ENCODE results near the gene PRPF31.
A peak's percentile ranks its signal among the peaks of the same experiment; 100 is the strongest.

- TF ChIP-seq CTCF (IDR thresholded peaks at IDR 0.05) (peak in 1 of 2 donors; percentile 34), POLR2A (IDR thresholded peaks at IDR 0.05) (peak in 1 of 2 donors; percentile 19), EP300 (IDR thresholded peaks at IDR 0.05) (no peak), POLR2AphosphoS5 (IDR thresholded peaks at IDR 0.05) (peak in 2 of 3 donors; percentile 84 to 91)
These were observed 44.0 kb downstream of the PRPF31 start, which contains the start of gene LENG1 for GRCh38 chr19:54159352-54160181.

All from suprapubic skin (tissue), 4 donors.